Kidney (tissue), 14 donors: ENCODE results near the gene LAPTM5. TPM values are rescaled to one million over a fixed set of nuclear protein-coding genes. Genes with fewer than 3 reads are reported as not detected.
A peak's percentile ranks its signal among the peaks of the same experiment; 100 is the strongest.

Experiments used
- DNase-seq, 5 donors: peaks; one replicate each; pipeline ENCODE4 v3.0.0-alpha.2; 2013 to 2020
- FAIRE-seq: peaks from 2 replicates; lab custom pipeline; 2012; peaks lifted over from hg19 to GRCh38; lab: Jason Lieb, UNC
- H3K27ac ChIP-seq, 2 donors: one replicate each; pipeline ENCODE4 v1.7.0; 2013; ENCODE audit warnings: low read depth in 2 of 2, low read length in 2 of 2, inconsistent platforms in 1 of 2
- H3K27me3 ChIP-seq: one replicate; pipeline ENCODE4 v1.7.1; 2013; ENCODE audit warnings: low read length, inconsistent platforms; ENCODE audit not compliant: control insufficient read depth, insufficient read depth
- H3K36me3 ChIP-seq, 3 donors: one replicate each; pipeline versions ENCODE4 v1.7.0 to v1.7.1; 2013; ENCODE audit warnings: low read length in 3 of 3, control low read depth in 1 of 3, inconsistent platforms in 1 of 3; ENCODE audit not compliant: insufficient read depth in 3 of 3, control insufficient read depth in 2 of 3
- H3K4me1 ChIP-seq, 3 donors: one replicate each; pipeline versions ENCODE4 v1.7.0 to v1.7.1; 2013; ENCODE audit warnings: low read length in 3 of 3, inconsistent platforms in 1 of 3, low read depth in 1 of 3; ENCODE audit not compliant: control insufficient read depth in 2 of 3, insufficient read depth in 2 of 3
- H3K4me3 ChIP-seq, 3 donors: one replicate each; pipeline versions ENCODE4 v1.7.0 to v1.8.1; 2013; ENCODE audit warnings: low read length in 3 of 3, control low read depth in 1 of 3, inconsistent platforms in 1 of 3
- H3K9ac ChIP-seq, 3 donors: one replicate each; pipeline versions ENCODE4 v1.7.0 to v1.7.1; 2013; ENCODE audit warnings: low read length in 3 of 3, control low read depth in 1 of 3, inconsistent platforms in 1 of 3
- H3K9me3 ChIP-seq, 3 donors: one replicate each; pipeline versions ENCODE4 v1.7.0 to v1.7.1; 2013; ENCODE audit warnings: low read length in 3 of 3, control low read depth in 1 of 3, inconsistent platforms in 1 of 3; ENCODE audit not compliant: control insufficient read depth in 2 of 3, insufficient read depth in 1 of 3
- intact Hi-C: fragments of 100-400 bp; cut with DNase I; formaldehyde crosslinking; loops from one replicate; pipeline ENCODE4 v1.11.1; 2022
- polyA plus RNA-seq: library from polyadenylated mRNA; stranded (reverse); fragments of 350-450 nt; fragmentation: Illumina TruSeq; extraction: RNeasy Lipid Tissue Mini Kit (QIAGEN cat#74804); gene quantifications from one replicate; pipeline ENCODE4 v1.2.3, GENCODE V29; 2014; ENCODE audit warnings: low read depth, low replicate concordance; ENCODE audit not compliant: insufficient read depth
- total RNA-seq: library from RNA; stranded (reverse); fragmentation: NEBNext Ultra II Directional; extraction: Animal tissue kit (Norgen Biotek cat#: 25700); gene quantifications from one replicate; pipeline ENCODE4 v1.2.1, GENCODE V29; 2021
- TF ChIP-seq, protein P1 (sequence below): IDR thresholded peaks from 3 replicates; pipeline ENCODE4 v1.5.1; 2012; ENCODE audit warnings: mild to moderate bottlenecking, moderate library complexity, borderline replicate concordance; ENCODE audit not compliant: insufficient read depth; ENCODE audit errors: extremely low read depth
- donor health status: control.
- donor health status: control.
- donor health status: control.
- donor health status: control.
- donor health status: control.
- donor health status: DM: yes; HTN: yes; CAD: no.
- donor health status: Normal renal cell carcinoma (clear cell type).

Gene LAPTM5
- total and polyA plus RNA-seq, 2 donors from 2014 or later, result 23.5 to 108 TPM

DNA sequence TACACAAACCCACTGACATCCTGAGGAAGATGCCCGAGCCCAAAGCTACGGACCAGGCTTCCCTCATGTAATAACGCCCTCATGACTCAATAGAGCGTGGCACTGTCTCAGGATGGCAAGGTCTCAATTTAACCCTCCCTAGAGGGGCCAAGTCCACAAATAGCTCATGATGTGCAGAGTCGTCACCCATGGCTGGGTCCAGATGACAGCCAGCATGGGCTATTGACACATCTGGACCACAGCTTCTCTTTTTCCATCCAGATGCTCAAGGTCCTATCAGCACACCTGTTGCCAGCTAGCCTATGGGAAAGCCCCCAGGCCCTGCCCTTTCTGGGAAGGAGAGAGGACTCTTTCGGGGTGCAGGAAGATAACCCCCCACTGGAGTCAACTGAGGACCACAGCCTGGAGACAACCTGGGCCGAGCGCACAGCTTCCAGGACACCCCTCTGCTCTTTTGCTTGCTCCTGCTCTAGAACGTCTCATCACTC is 2.8 kb downstream of the LAPTM5 start:
- FAIRE-seq (no peak), DNase-seq (no peak)
- no peaks in the 10 kb centered on the region for H3K9me3 ChIP-seq
- H3K27me3 ChIP-seq, result no peaks in the 10 kb centered on the region
- no peak overlapping the region for H3K4me3 ChIP-seq
- H3K36me3 ChIP-seq, result no peaks in the 10 kb centered on the region
- no peak overlapping the region for H3K27ac ChIP-seq
- intact Hi-C loops, result no loop called here
- TF ChIP-seq, protein P1, sequence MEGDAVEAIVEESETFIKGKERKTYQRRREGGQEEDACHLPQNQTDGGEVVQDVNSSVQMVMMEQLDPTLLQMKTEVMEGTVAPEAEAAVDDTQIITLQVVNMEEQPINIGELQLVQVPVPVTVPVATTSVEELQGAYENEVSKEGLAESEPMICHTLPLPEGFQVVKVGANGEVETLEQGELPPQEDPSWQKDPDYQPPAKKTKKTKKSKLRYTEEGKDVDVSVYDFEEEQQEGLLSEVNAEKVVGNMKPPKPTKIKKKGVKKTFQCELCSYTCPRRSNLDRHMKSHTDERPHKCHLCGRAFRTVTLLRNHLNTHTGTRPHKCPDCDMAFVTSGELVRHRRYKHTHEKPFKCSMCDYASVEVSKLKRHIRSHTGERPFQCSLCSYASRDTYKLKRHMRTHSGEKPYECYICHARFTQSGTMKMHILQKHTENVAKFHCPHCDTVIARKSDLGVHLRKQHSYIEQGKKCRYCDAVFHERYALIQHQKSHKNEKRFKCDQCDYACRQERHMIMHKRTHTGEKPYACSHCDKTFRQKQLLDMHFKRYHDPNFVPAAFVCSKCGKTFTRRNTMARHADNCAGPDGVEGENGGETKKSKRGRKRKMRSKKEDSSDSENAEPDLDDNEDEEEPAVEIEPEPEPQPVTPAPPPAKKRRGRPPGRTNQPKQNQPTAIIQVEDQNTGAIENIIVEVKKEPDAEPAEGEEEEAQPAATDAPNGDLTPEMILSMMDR, result no peak
- H3K9ac ChIP-seq, result no peak overlapping the region
- no peaks in the 10 kb centered on the region for H3K4me1 ChIP-seq

DNA sequence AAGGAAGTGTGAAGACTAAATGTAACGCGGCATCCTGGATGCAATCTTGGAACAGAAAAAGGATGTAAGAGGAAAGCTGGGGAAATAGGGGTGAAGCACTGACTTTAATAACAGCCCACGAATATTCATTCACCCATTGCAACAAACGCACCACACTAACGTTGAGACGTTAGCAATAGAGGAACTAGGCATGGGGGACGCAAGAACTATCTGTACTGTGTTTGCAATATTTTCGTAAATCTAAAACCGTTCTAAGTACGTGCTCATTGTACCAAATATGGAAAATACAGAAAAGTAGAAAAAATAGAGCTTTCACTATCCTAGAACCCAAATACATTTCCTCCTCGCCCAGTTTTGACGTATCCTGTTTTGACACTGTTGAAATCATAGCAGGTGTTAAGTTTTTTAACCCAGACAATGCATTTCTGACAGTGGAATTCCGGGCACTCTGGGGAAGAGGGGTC is 3.9 kb downstream of the LAPTM5 start:
- no peak overlapping the region for H3K27ac ChIP-seq
- DNase-seq, result no peak
- no peak for FAIRE-seq
- no peaks in the 10 kb centered on the region for H3K9me3 ChIP-seq
- no peak overlapping the region for H3K4me3 ChIP-seq
- intact Hi-C loops, result no loop called here
- no peak overlapping the region for H3K9ac ChIP-seq
- H3K4me1 ChIP-seq, result no peaks in the 10 kb centered on the region
- no peaks in the 10 kb centered on the region for H3K27me3 ChIP-seq
- TF ChIP-seq, protein P1, result no peak
- no peaks in the 10 kb centered on the region for H3K36me3 ChIP-seq

DNA sequence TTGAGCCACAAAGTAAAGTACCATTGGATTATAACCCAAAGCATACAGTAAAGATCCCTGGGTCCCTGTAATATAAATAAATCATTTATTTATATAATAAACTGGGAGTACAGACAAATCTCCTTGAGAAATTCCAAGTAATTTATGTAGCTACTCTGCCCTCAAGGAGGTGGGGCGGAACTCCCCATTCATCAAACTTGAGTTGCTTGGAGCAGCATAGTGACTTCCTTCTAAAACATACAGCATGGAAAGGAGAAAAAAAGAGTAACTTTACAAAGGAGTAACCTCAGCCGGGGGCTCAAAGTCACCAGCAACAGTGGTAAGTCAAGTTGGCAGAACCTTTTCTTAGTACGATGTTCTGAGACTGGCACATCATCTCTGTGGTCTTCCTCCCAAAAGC is 4.5 kb downstream of the LAPTM5 start:
- no peak overlapping the region for H3K9ac ChIP-seq
- DNase-seq, result peak in 3 of 5 donors; percentile 55 to 71 (median 66)
- TF ChIP-seq, protein P1, result no peak
- FAIRE-seq, result no peak
- no peaks in the 10 kb centered on the region for H3K36me3 ChIP-seq
- H3K4me1 ChIP-seq, result no peaks in the 10 kb centered on the region
- H3K27me3 ChIP-seq, result no peaks in the 10 kb centered on the region
- H3K4me3 ChIP-seq, result no peak overlapping the region
- H3K9me3 ChIP-seq, result no peaks in the 10 kb centered on the region
- H3K27ac ChIP-seq, result no peak overlapping the region
- intact Hi-C loops, result no loop called here

DNA sequence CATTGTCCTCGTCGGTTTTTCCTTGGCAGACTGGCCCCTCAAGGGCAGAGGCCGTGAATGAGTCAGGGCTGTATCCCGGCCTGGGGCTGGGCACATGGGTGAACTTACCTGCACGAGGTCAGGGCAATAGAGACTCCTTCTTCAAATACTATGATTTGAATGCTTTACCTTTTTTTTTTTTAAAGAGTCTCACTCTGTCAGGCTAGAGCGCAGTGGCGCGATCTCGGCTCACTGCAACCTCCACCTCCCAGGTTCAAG is 5.0 kb downstream of the LAPTM5 start:
- Histone ChIP-seq H3K4me1 (no peaks in the 10 kb centered on the region), H3K36me3 (no peaks in the 10 kb centered on the region), H3K27ac (no peak overlapping the region), H3K27me3 (no peaks in the 10 kb centered on the region), H3K9ac (no peak overlapping the region), H3K9me3 (no peaks in the 10 kb centered on the region), H3K4me3 (no peak overlapping the region)
- TF ChIP-seq, protein P1, result no peak
- intact Hi-C loops, result no loop called here
- FAIRE-seq, result no peak
- DNase-seq, result no peak
